Measurements from ENCODE around the gene PHF21B.

GRCh38 chr22:44926491-44927415 is 83.1 kb downstream of the PHF21B start:
- TF ChIP-seq CTCF (IDR thresholded peaks at IDR 0.05) (no peak), POLR2A (IDR thresholded peaks at IDR 0.05) (no peak), POLR2AphosphoS5 (IDR thresholded peaks at IDR 0.05) (no peak), EP300 (IDR thresholded peaks at IDR 0.05) (no peak)

Data from sigmoid colon (tissue), 4 donors.